WTC11 (cell line): Measurements from ENCODE around the gene PRIM2. TPM values are rescaled to one million over a fixed set of nuclear protein-coding genes. Genes with fewer than 3 reads are reported as not detected.
"Not testable (repeated sequence)": the region's sequence is repeated elsewhere in the genome, so short reads cannot be mapped to it uniquely, and the experiment has no call there.

Source experiments
- ATAC-seq: fragments of 200-7000 bp; cut with Tn5 transposase; 2 replicates; pipeline ENCODE4 v1.10.0; 2021; ENCODE audit warnings: mild to moderate bottlenecking, moderate library complexity
- CTCF ChIA-PET: fragments of 300-600 bp; sonication (Branson Sonifier 250); formaldehyde crosslinking; loops from one replicate; lab custom pipeline; 2021; ENCODE audit warnings: antibody characterized with exemption; lab: Charles Lee
- POLR2A ChIA-PET: fragments of 350-600 bp; sonication (Branson Sonifier 250); formaldehyde crosslinking; loops from one replicate; lab custom pipeline; 2021; ENCODE audit warnings: antibody characterized with exemption; lab: Charles Lee
- DNase-seq: peaks from one replicate; pipeline ENCODE4 v3.0.0; 2021; ENCODE audit warnings: low spot score
- H3K27ac Mint-ChIP-seq: 2 replicates; pipeline ENCODE4 v1.8.0; 2021; ENCODE audit warnings: mixed read lengths
- H3K27me3 Mint-ChIP-seq: 2 replicates; pipeline ENCODE4 v1.8.0; 2021; ENCODE audit warnings: low read depth, mild to moderate bottlenecking, moderate library complexity, mixed read lengths
- H3K36me3 Mint-ChIP-seq: 2 replicates; pipeline ENCODE4 v1.8.0; 2021; ENCODE audit warnings: mixed read lengths
- H3K4me1 Mint-ChIP-seq: 2 replicates; pipeline ENCODE4 v1.8.0; 2022; ENCODE audit warnings: mixed read lengths
- H3K4me3 Mint-ChIP-seq: 2 replicates; pipeline ENCODE4 v1.8.0; 2021; ENCODE audit warnings: mild to moderate bottlenecking, moderate library complexity, mixed read lengths
- H3K9me3 Mint-ChIP-seq: 2 replicates; pipeline ENCODE4 v1.8.0; 2021; ENCODE audit warnings: mixed read lengths
- total RNA-seq: library from RNA; stranded (reverse); gene quantifications from 3 replicates; pipeline ENCODE4 v1.2.3, GENCODE V29; 2021

The PRIM2 gene
- total RNA-seq, 1 experiment from 2014 or later = 42.2 TPM

GRCh38 chr6:57481121-57481520 lies 163.7 kb downstream of the PRIM2 start:
- H3K27me3 Mint-ChIP-seq, CTCF ChIA-PET, POLR2A ChIA-PET, H3K36me3 Mint-ChIP-seq, H3K9me3 Mint-ChIP-seq, DNase-seq, H3K4me3 Mint-ChIP-seq, ATAC-seq, H3K27ac Mint-ChIP-seq: not testable (repeated sequence)
- peaks cover 40% of the 10 kb centered on the region for H3K4me1 Mint-ChIP-seq

- H3K9me3 Mint-ChIP-seq, H3K36me3 Mint-ChIP-seq, CTCF ChIA-PET, DNase-seq, ATAC-seq, H3K27me3 Mint-ChIP-seq, H3K27ac Mint-ChIP-seq, H3K4me3 Mint-ChIP-seq: not testable (repeated sequence)
- POLR2A ChIA-PET = interaction anchor here (0.7 kb wide), 1 partner anchor 320 kb away, joined by 3 read pairs; no protein-coding TSS in a partner anchor
- H3K4me1 Mint-ChIP-seq = peaks cover 43% of the 10 kb centered on the region
These were observed 165.0 kb downstream of the PRIM2 start for GRCh38 chr6:57482471-57482870.

GRCh38 chr6:57486494-57487081 lies 169.2 kb downstream of the PRIM2 start:
- POLR2A ChIA-PET, H3K4me3 Mint-ChIP-seq, CTCF ChIA-PET, DNase-seq, H3K27me3 Mint-ChIP-seq, H3K36me3 Mint-ChIP-seq, H3K9me3 Mint-ChIP-seq, H3K27ac Mint-ChIP-seq, ATAC-seq: not testable (repeated sequence)
- peaks cover 69% of the 10 kb centered on the region for H3K4me1 Mint-ChIP-seq

- CTCF ChIA-PET, H3K27me3 Mint-ChIP-seq, H3K9me3 Mint-ChIP-seq, POLR2A ChIA-PET, DNase-seq, H3K4me3 Mint-ChIP-seq, H3K36me3 Mint-ChIP-seq: not testable (repeated sequence)
- 0 out of 2 replicates have a peak, but pooled peaks have one; percentile 15 for ATAC-seq
- peaks cover 68% of the 10 kb centered on the region for H3K4me1 Mint-ChIP-seq
- peak overlapping the region; percentile 87 for H3K27ac Mint-ChIP-seq
These were observed 171.1 kb downstream of the PRIM2 start for GRCh38 chr6:57488551-57488950.

GRCh38 chr6:57489887-57490286 lies 172.5 kb downstream of the PRIM2 start:
- ChIA-PET POLR2A (interaction anchor here (0.6 kb wide), 1 partner anchor 326 kb away, joined by 3 read pairs; no protein-coding TSS in a partner anchor), CTCF (interaction anchor here (0.7 kb wide), 1 partner anchor 1853 kb away, joined by 3 read pairs; no protein-coding TSS in a partner anchor)
- peak; percentile 21 for DNase-seq
- not testable (repeated sequence) for H3K9me3 Mint-ChIP-seq, H3K36me3 Mint-ChIP-seq, H3K4me3 Mint-ChIP-seq, H3K27me3 Mint-ChIP-seq
- H3K27ac Mint-ChIP-seq = peak overlapping the region; percentile 87
- ATAC-seq = peak; percentile 94
- H3K4me1 Mint-ChIP-seq = peaks cover 72% of the 10 kb centered on the region

- H3K4me1 Mint-ChIP-seq = peaks cover 69% of the 10 kb centered on the region
- ATAC-seq = not testable (repeated sequence)
These were observed 174.4 kb downstream of the PRIM2 start for GRCh38 chr6:57491795-57492194.

GRCh38 chr6:57496251-57496650 lies 178.8 kb downstream of the PRIM2 start:
- H3K36me3 Mint-ChIP-seq, POLR2A ChIA-PET, H3K4me3 Mint-ChIP-seq, H3K27ac Mint-ChIP-seq, CTCF ChIA-PET, ATAC-seq, H3K27me3 Mint-ChIP-seq, H3K9me3 Mint-ChIP-seq, DNase-seq: not testable (repeated sequence)
- peaks cover 59% of the 10 kb centered on the region for H3K4me1 Mint-ChIP-seq

More at GRCh38 chr6:57491795-57492194, 174.4 kb downstream of the PRIM2 start:
- H3K4me3 Mint-ChIP-seq, H3K27ac Mint-ChIP-seq, H3K36me3 Mint-ChIP-seq, H3K27me3 Mint-ChIP-seq, H3K9me3 Mint-ChIP-seq, DNase-seq, POLR2A ChIA-PET, CTCF ChIA-PET: not testable (repeated sequence)

GRCh38 chr6:57500368-57501021 lies 183.1 kb downstream of the PRIM2 start:
- ATAC-seq, POLR2A ChIA-PET, H3K36me3 Mint-ChIP-seq, H3K27me3 Mint-ChIP-seq, CTCF ChIA-PET, H3K4me3 Mint-ChIP-seq, H3K9me3 Mint-ChIP-seq, DNase-seq: not testable (repeated sequence)
- Mint-ChIP-seq H3K4me1 (peaks cover 60% of the 10 kb centered on the region), H3K27ac (peak overlapping the region; percentile 54)

- ATAC-seq, H3K4me3 Mint-ChIP-seq, H3K36me3 Mint-ChIP-seq, H3K27ac Mint-ChIP-seq, DNase-seq, POLR2A ChIA-PET, CTCF ChIA-PET, H3K27me3 Mint-ChIP-seq, H3K9me3 Mint-ChIP-seq: not testable (repeated sequence)
- peaks cover 63% of the 10 kb centered on the region for H3K4me1 Mint-ChIP-seq
These were observed 185.0 kb downstream of the PRIM2 start for GRCh38 chr6:57502387-57502786.

- H3K27me3 Mint-ChIP-seq, H3K4me3 Mint-ChIP-seq, H3K9me3 Mint-ChIP-seq, DNase-seq, POLR2A ChIA-PET, H3K36me3 Mint-ChIP-seq, CTCF ChIA-PET, ATAC-seq: not testable (repeated sequence)
- Mint-ChIP-seq H3K4me1 (peaks cover 57% of the 10 kb centered on the region), H3K27ac (peak overlapping the region; percentile 4; the same call in 1 of the 2 replicates)
These were observed 187.8 kb downstream of the PRIM2 start for GRCh38 chr6:57505251-57505650.

GRCh38 chr6:57510390-57510789 lies 193.0 kb downstream of the PRIM2 start:
- POLR2A ChIA-PET, H3K27me3 Mint-ChIP-seq, H3K9me3 Mint-ChIP-seq, H3K4me3 Mint-ChIP-seq, H3K27ac Mint-ChIP-seq, H3K36me3 Mint-ChIP-seq, CTCF ChIA-PET, ATAC-seq, DNase-seq: not testable (repeated sequence)
- peaks cover 36% of the 10 kb centered on the region for H3K4me1 Mint-ChIP-seq

GRCh38 chr6:57515171-57515570 lies 197.7 kb downstream of the PRIM2 start:
- POLR2A ChIA-PET, DNase-seq, H3K36me3 Mint-ChIP-seq, ATAC-seq, H3K27ac Mint-ChIP-seq, H3K27me3 Mint-ChIP-seq, H3K4me3 Mint-ChIP-seq, CTCF ChIA-PET, H3K9me3 Mint-ChIP-seq: not testable (repeated sequence)
- peaks cover 56% of the 10 kb centered on the region for H3K4me1 Mint-ChIP-seq
